PC-3 (cell line): Measurements from ENCODE around the gene ATP6V1F. TPM values are rescaled to one million over a fixed set of nuclear protein-coding genes. Genes with fewer than 3 reads are reported as not detected.

Experiments
- ATAC-seq: fragments of 200-7000 bp; cut with Tn5 transposase; 2 replicates; pipeline ENCODE4 v1.9.1; 2020; ENCODE audit warnings: mild to moderate bottlenecking, moderate library complexity
- BruUV-seq: library from RNA; stranded (reverse); fragments of 400-500 nt; replicated peaks from 2 replicates; lab custom pipeline; 2021; lab: Mats Ljungman, UMichigan
- CTCF ChIA-PET: fragments of 300-600 bp; sonication (Branson Sonifier 250); formaldehyde crosslinking; loops from one replicate; lab custom pipeline; 2022; ENCODE audit warnings: antibody characterized with exemption; lab: Charles Lee
- POLR2A ChIA-PET: fragments of 300-600 bp; sonication (Branson Sonifier 250); formaldehyde crosslinking; loops from one replicate; lab custom pipeline; 2022; ENCODE audit warnings: antibody characterized with exemption; ENCODE audit not compliant: unreplicated experiment; lab: Charles Lee
- DNase-seq: peaks from one replicate; pipeline ENCODE4 v3.0.0-alpha.2; 2015
- H2AFZ ChIP-seq: fragments of 300-600 bp; sonication (generic); 2 replicates; pipeline ENCODE4 v1.6.0; 2016; ENCODE audit warnings: antibody characterized with exemption, low read length
- H3F3A ChIP-seq: fragments of 300-600 bp; sonication (generic); one replicate; pipeline ENCODE4 v1.6.0; 2017; ENCODE audit warnings: antibody characterized with exemption, low read length, control low read depth, mild to moderate bottlenecking; ENCODE audit not compliant: unreplicated experiment
- H3K27ac ChIP-seq: fragments of 300-600 bp; sonication (generic); 2 replicates; pipeline ENCODE4 v1.5.1; 2016; ENCODE audit warnings: mild to moderate bottlenecking, low read length
- H3K27me3 ChIP-seq: fragments of 300-600 bp; sonication (generic); 2 replicates; pipeline ENCODE4 v1.6.1; 2016; ENCODE audit warnings: low read length, mixed read lengths
- H3K36me3 ChIP-seq: fragments of 300-600 bp; sonication (generic); 2 replicates; pipeline ENCODE4 v1.6.1; 2016; ENCODE audit warnings: low read depth, mixed run types, low read length, mixed read lengths
- H3K4me1 ChIP-seq: fragments of 300-600 bp; sonication (generic); 2 replicates; pipeline ENCODE4 v1.5.1; 2016; ENCODE audit warnings: low read length; ENCODE audit not compliant: insufficient read depth
- H3K4me2 ChIP-seq: fragments of 300-600 bp; sonication (generic); 2 replicates; pipeline ENCODE4 v1.6.0; 2016; ENCODE audit warnings: low read length
- H3K4me3 ChIP-seq: fragments of 300-600 bp; sonication (generic); 2 replicates; pipeline ENCODE4 v1.5.1; 2016; ENCODE audit warnings: mild to moderate bottlenecking, low read length, mixed read lengths
- H3K79me2 ChIP-seq: fragments of 300-600 bp; sonication (generic); 2 replicates; pipeline ENCODE4 v1.6.1; 2017; ENCODE audit warnings: low read length, mixed read lengths
- H3K9ac ChIP-seq: fragments of 300-600 bp; sonication (generic); 2 replicates; pipeline ENCODE4 v1.6.0; 2016; ENCODE audit warnings: mild to moderate bottlenecking, low read length
- H3K9me2 ChIP-seq: fragments of 300-600 bp; sonication (generic); replicated peaks from 2 replicates; pipeline ENCODE4 v1.6.1; 2016; ENCODE audit warnings: mixed run types, low read length, mixed read lengths
- H3K9me3 ChIP-seq: fragments of 300-600 bp; sonication (generic); 2 replicates; pipeline ENCODE4 v1.6.1; 2016; ENCODE audit warnings: low read length, mixed read lengths
- H4K20me1 ChIP-seq: fragments of 300-600 bp; sonication (generic); 2 replicates; pipeline ENCODE4 v1.6.1; 2016; ENCODE audit warnings: low read length, mixed read lengths
- CTCF ChIP-seq: fragments of 300-600 bp; sonication (generic); conservative IDR thresholded peaks from 2 replicates; pipeline ENCODE4 v1.5.1; 2017; ENCODE audit warnings: antibody characterized with exemption, low read depth, mild to moderate bottlenecking, low read length
- EZH2 ChIP-seq: fragments of 300-600 bp; sonication (generic); IDR thresholded peaks from one replicate; pipeline ENCODE4 v1.6.1; 2017; ENCODE audit warnings: antibody characterized with exemption, mild to moderate bottlenecking, low read length; ENCODE audit not compliant: unreplicated experiment
- EZH2phosphoT487 ChIP-seq: fragments of 300-600 bp; sonication (generic); IDR thresholded peaks from 2 replicates; pipeline ENCODE4 v1.6.1; 2018; ENCODE audit warnings: mild to moderate bottlenecking, antibody characterized with exemption, low read length, borderline replicate concordance
- intact Hi-C: fragments of 100-400 bp; cut with micrococcal nuclease; formaldehyde crosslinking; loops from 2 replicates; pipeline ENCODE4 v1.9.0; 2023
- total RNA-seq: library from RNA; depleted of rRNA; stranded (reverse); fragments of >200 nt; gene quantifications from 2 replicates; pipeline ENCODE4 v1.2.3, GENCODE V29; 2014

Gene ATP6V1F
- total RNA-seq, 1 experiment from 2014 or later = 131 TPM

GRCh38 chr7:128845987-128846386 lies 16.7 kb upstream of the ATP6V1F start:
- BruUV-seq = no TSS peak
- POLR2A ChIA-PET = no interaction called here
- H3K27ac ChIP-seq = no peak overlapping the region
- TF ChIP-seq EZH2 (no peak), EZH2phosphoT487 (no peak), CTCF (no peak)
- no peaks in the 10 kb centered on the region for H3K4me1 ChIP-seq
- H3K4me2 ChIP-seq = no peak overlapping the region
- H2AFZ ChIP-seq = no peak overlapping the region
- H3F3A ChIP-seq = no peaks in the 10 kb centered on the region
- ATAC-seq (no peak), DNase-seq (no peak)
- H3K36me3 ChIP-seq = peaks cover 16% of the 10 kb centered on the region
- H3K27me3 ChIP-seq = no peaks in the 10 kb centered on the region
- CTCF ChIA-PET = no interaction called here
- no peak overlapping the region for H3K4me3 ChIP-seq
- no peaks in the 10 kb centered on the region for H3K9me2 ChIP-seq
- H3K79me2 ChIP-seq = no peaks in the 10 kb centered on the region
- no peaks in the 10 kb centered on the region for H3K9me3 ChIP-seq
- H4K20me1 ChIP-seq = no peaks in the 10 kb centered on the region
- intact Hi-C loops = no loop called here
- no peak overlapping the region for H3K9ac ChIP-seq

- no peak for ATAC-seq
- Histone ChIP-seq H3K36me3 (peaks cover 12% of the 10 kb centered on the region), H3K27me3 (no peaks in the 10 kb centered on the region), H4K20me1 (no peaks in the 10 kb centered on the region), H3K9me3 (no peaks in the 10 kb centered on the region), H3K4me2 (no peak overlapping the region), H3F3A (no peaks in the 10 kb centered on the region), H3K79me2 (no peaks in the 10 kb centered on the region), H3K9me2 (no peaks in the 10 kb centered on the region), H3K9ac (no peak overlapping the region), H2AFZ (no peak overlapping the region), H3K27ac (no peak overlapping the region), H3K4me1 (no peaks in the 10 kb centered on the region), H3K4me3 (no peak overlapping the region)
- no peak for DNase-seq
- intact Hi-C loops = no loop called here
- ChIA-PET CTCF (no interaction called here), POLR2A (no interaction called here)
- BruUV-seq = no TSS peak
- TF ChIP-seq EZH2phosphoT487 (no peak), CTCF (no peak), EZH2 (no peak)
Observed at GRCh38 chr7:128846781-128847444, 15.7 kb upstream of the ATP6V1F start.

GRCh38 chr7:128847721-128848211 lies 14.9 kb upstream of the ATP6V1F start:
- no peak for TF ChIP-seq EZH2phosphoT487
- TF ChIP-seq CTCF = no peak
- no peak for TF ChIP-seq EZH2
- Histone ChIP-seq H3K4me3 (no peak overlapping the region), H3F3A (no peaks in the 10 kb centered on the region), H3K4me2 (no peak overlapping the region), H3K9me3 (no peaks in the 10 kb centered on the region), H3K36me3 (peaks cover 8% of the 10 kb centered on the region; the same call in 1 of the 2 replicates), H3K27me3 (no peaks in the 10 kb centered on the region), H3K9ac (no peak overlapping the region), H4K20me1 (no peaks in the 10 kb centered on the region), H3K4me1 (no peaks in the 10 kb centered on the region), H3K27ac (no peak overlapping the region), H3K79me2 (no peaks in the 10 kb centered on the region), H2AFZ (no peak overlapping the region), H3K9me2 (no peaks in the 10 kb centered on the region)
- ChIA-PET CTCF (no interaction called here), POLR2A (no interaction called here)
- ATAC-seq = no peak
- intact Hi-C loops = no loop called here
- no TSS peak for BruUV-seq
- no peak for DNase-seq
